Neural cell (in vitro differentiated cells): Measurements from ENCODE around the gene RBFOX2.

Experiments used
- EP300 ChIP-seq: fragments of 450-650 bp; conservative IDR thresholded peaks from 2 replicates; pipeline ENCODE4 v1.6.1; 2014; ENCODE audit warnings: antibody characterized with exemption, mild to moderate bottlenecking, moderate library complexity; ENCODE audit not compliant: poor library complexity, severe bottlenecking
- RAD21 ChIP-seq: fragments of 450-650 bp; conservative IDR thresholded peaks from 2 replicates; pipeline ENCODE4 v1.6.1; 2014; ENCODE audit warnings: antibody characterized with exemption, mild to moderate bottlenecking, moderate library complexity
- TF ChIP-seq, protein P1 (sequence below): fragments of 450-650 bp; IDR thresholded peaks from 2 replicates; pipeline ENCODE4 v1.5.1; 2014; ENCODE audit warnings: antibody characterized with exemption, mild to moderate bottlenecking, moderate library complexity; ENCODE audit not compliant: poor library complexity, severe bottlenecking

DNA sequence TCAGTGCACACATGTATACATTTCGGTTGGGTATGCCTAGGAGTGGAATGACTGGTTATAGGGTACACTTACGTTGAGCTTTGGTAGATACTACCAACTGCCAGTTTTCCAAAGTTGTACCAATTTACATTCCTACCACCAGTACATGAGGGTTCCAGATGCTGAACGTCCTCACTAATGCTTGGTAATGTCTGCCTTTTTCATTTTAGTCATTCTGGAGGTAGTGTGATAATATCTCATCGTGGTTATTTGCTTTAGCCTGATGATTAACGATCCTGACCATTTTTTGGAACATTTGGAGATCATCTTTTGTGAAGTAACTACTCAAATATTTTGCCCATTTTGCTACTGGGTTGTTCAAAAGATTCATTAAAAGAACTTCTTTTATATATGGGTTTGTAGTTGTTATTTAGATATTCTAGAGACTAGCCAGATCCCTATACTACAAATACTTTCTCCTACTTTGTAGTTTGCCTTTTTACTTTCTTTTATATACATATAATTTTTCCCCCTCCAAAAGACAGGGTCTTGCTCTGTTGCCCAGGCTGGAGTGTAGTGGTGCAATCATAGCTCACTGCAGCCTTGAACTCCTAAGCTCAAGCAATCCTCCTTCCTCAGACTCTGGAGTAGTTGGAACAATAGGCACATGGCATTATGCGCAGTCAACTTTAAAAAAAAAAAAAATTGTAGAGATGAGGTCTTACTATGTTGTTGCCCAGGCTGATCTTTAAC, 62.1 kb downstream of the RBFOX2 start:
- TF ChIP-seq, protein P1, sequence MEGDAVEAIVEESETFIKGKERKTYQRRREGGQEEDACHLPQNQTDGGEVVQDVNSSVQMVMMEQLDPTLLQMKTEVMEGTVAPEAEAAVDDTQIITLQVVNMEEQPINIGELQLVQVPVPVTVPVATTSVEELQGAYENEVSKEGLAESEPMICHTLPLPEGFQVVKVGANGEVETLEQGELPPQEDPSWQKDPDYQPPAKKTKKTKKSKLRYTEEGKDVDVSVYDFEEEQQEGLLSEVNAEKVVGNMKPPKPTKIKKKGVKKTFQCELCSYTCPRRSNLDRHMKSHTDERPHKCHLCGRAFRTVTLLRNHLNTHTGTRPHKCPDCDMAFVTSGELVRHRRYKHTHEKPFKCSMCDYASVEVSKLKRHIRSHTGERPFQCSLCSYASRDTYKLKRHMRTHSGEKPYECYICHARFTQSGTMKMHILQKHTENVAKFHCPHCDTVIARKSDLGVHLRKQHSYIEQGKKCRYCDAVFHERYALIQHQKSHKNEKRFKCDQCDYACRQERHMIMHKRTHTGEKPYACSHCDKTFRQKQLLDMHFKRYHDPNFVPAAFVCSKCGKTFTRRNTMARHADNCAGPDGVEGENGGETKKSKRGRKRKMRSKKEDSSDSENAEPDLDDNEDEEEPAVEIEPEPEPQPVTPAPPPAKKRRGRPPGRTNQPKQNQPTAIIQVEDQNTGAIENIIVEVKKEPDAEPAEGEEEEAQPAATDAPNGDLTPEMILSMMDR = no peak
- TF ChIP-seq RAD21 (no peak), EP300 (no peak)
